ENCODE measurements around the gene AMPD2.
"Not testable (repeated sequence)": the region's sequence is repeated elsewhere in the genome, so short reads cannot be mapped to it uniquely, and the experiment has no call there.

The AMPD2 gene

DNA sequence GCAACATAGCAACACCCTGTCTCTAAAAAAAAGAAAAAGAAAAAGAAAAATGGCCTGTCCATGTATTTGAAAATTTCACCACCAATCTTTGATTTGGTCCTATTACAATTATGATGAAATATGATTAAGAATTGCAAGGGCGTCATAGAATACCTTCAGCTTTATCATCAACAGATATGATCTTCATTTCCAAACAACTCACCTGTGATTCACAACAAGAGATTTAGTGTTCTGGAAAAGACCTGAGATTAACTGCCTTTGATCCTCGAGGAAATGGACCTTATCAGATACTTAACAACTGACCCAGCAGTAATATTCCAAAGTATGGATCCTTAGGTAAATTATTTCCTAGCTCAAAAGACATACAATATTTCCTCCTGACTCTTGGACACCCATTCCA lies 32.8 kb downstream of the AMPD2 start:
- DNase-seq (ENCODE audit: low spot score) = no peak

GRCh38 chr1:109653306-109653705 lies 33.7 kb downstream of the AMPD2 start:
- no peak for DNase-seq (ENCODE audit: low spot score)

GRCh38 chr1:109654519-109654918 lies 34.9 kb downstream of the AMPD2 start:
- DNase-seq (ENCODE audit: low spot score) = no peak

DNA sequence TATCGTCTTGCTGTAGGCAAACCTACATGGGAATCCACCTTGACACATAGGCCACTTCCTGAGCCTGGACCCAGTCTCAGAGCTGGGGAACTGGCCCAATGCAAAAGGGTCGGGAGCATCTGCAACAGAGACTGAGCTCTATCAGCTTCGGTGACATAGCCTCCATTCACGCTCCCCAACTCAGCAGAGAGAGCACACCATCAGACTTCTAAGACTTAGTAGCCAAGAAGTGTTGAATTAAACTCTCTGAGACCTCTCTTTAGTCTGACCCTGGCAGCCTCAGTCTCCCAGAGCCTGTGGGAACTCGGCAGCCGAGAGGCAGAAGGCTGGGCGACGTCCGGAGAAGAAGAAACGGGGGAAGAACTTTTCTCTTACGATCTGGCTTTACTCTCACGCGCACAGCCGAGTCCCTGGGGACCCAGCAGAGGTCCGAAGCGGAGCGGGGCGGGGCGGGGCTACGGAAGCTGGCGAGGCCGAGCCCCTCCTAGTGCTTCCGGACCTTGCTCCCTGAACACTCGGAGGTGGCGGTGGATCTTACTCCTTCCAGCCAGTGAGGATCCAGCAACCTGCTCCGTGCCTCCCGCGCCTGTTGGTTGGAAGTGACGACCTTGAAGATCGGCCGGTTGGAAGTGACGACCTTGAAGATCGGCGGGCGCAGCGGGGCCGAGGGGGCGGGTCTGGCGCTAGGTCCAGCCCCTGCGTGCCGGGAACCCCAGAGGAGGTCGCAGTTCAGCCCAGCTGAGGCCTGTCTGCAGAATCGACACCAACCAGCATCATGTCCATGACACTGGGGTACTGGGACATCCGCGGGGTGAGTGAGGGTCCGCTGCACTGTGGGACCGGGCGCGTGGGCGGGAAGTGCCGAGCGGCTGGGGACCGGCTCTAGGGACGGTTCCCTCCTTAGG lies 36.2 kb downstream of the AMPD2 start, which contains the start of gene GSTM4:
GSTM4 (plus strand) TSS at position 485 of the 905 bp plus-strand sequence; CDS start at position 776, 291 bp downstream.
- DNase-seq (ENCODE audit: low spot score) = peak; percentile 53

DNA sequence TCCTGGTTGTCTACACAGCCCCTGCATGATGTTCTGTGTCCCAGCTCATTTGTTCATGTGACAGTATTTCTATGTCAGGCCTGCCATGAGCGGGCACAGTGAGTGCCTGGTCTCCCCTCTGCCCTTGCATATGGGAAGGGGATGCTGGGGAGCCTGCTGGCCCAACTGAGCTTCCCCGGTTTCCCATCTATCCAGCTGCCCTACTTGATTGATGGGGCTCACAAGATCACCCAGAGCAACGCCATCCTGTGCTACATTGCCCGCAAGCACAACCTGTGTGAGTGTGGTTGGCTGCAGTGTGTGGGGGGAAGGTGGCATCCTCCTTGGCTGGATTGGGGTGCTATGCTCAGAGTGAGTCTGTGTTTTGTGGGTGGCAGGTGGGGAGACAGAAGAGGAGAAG lies 37.8 kb downstream of the AMPD2 start:
- DNase-seq (ENCODE audit: low spot score) = no peak

- no peak for DNase-seq (ENCODE audit: low spot score)
Observed at GRCh38 chr1:109657970-109658369, 38.3 kb downstream of the AMPD2 start.

DNA sequence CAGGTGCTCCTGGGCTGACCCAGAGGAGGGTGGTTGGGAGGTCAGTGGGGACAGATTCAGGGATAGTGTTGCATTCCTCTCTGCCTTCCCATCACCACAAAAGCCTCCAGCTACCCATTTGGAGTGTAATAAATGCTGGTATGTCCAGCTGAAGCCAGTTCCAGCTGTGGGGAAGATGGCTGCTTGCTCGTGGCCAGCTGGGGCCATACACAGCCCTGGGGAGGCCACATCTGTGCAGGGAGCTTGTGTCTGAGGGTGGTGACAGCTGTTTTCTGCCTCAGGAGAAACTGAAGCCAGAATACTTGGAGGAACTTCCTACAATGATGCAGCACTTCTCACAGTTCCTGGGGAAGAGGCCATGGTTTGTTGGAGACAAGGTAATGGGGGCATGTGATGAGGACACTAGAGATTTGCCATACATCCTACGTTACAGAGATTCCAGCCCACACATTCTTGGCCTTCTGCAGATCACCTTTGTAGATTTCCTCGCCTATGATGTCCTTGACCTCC lies 39.0 kb downstream of the AMPD2 start:
- DNase-seq (ENCODE audit: low spot score) = no peak

GRCh38 chr1:109659145-109659544 lies 39.5 kb downstream of the AMPD2 start:
- no peak for DNase-seq (ENCODE audit: low spot score)

DNA sequence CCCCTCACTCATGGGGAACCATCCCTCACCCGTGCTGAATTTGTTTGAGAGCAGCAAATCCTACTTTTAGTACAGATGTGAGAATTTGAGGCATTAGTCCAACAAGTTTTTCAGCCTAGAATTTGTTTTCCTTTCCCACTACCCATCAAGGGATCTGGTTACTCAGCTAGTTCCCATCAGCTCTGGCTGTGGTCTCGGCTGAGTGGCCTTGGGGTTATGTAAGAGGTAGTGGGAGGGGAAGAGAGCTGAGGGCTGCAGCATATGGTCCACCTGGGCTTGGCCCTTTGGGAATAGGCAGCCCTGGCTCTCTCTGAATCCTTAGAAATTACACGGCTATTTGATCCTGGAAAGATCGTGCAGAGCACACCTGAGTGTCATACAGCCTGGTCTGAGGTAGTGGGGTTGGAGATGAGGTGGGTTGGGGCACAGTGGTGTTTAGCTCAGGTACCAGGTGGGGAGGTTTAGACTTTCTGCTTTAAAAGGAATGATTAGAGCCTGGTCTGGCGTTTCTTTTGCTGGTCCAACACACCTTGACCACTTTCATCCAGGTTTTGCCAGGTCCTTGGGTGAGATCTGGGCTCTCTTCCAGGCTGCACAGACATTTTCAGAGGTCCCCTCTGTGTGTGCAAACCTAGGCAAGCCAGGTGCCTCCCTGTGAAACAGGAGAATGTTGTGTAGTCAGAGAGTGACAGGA lies 40.5 kb downstream of the AMPD2 start:
- DNase-seq (ENCODE audit: low spot score) = no peak

DNA sequence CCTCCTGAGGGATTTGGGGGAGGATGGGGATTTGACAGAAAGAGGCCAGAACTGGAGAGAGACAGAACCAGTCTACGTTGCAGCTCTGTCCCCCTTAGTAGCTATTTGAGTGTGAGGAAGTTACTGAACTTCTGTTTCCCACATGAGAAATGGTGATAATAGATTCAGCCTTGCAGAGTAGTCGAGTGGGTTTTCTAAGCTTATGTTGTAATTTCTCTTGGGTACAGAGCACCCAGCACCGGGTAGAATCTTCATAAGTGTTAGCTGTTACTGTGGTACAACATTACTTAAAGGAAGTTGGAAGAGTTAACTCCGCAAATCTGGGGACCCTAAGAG lies 41.0 kb downstream of the AMPD2 start:
- DNase-seq (ENCODE audit: low spot score) = not testable (repeated sequence)

DNA sequence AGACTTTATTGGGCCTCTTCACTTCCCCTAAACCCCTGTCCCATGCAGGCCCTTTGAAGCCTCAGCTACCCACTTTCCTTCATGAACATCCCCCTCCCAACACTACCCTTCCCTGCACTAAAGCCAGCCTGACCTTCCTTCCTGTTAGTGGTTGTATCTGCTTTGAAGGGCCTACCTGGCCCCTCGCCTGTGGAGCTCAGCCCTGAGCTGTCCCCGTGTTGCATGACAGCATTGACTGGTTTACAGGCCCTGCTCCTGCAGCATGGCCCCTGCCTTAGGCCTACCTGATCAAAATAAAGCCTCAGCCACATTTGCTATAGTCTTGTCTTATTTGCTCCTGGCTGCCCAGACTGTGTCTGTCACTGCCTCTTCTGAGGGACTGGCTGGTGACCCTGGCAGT lies 41.8 kb downstream of the AMPD2 start:
- no peak for DNase-seq (ENCODE audit: low spot score)

GRCh38 chr1:109664671-109665070 lies 45.0 kb downstream of the AMPD2 start:
- no peak for DNase-seq (ENCODE audit: low spot score)

DNA sequence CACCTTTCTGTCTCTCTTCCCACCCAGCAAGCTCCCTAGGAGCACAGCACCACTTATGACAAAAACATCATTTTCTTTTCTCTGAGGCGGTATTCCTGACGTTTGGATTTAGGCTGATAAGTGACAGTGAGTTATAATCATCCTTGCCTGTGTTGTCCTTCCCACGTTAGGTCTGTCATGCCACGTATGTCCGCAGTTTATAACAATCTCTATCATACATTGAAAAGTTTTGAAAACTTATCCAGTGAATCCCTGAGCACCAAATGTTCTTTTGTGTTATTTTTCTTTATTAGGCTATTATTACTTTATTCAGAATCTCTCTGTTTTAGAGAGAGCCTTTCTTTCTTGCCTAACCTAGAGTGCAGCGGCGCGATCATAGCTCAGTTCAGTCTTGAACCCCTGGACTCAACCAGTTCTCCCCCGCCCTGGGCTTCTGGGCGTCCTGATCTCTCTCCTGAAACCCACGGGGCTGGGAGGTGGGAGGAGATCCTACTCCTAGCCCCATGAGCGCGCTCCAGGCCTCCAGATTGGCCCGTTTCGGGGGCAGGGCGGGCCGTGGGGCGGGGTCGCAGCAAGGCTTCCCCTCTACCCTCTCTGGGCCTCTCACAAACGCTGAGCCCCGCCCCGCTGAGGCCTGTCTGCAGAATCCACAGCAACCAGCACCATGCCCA lies 48.0 kb downstream of the AMPD2 start, which contains the start of gene GSTM2:
GSTM2 (plus strand) TSS at position 606 of the 671 bp plus-strand sequence; CDS start at position 665, 59 bp downstream.
- DNase-seq (ENCODE audit: low spot score) = peak; percentile 82

- no peak for DNase-seq (ENCODE audit: low spot score)
Observed at GRCh38 chr1:109668123-109668775, 48.6 kb downstream of the AMPD2 start.

GRCh38 chr1:109669246-109669948 lies 49.8 kb downstream of the AMPD2 start:
- no peak for DNase-seq (ENCODE audit: low spot score)

DNA sequence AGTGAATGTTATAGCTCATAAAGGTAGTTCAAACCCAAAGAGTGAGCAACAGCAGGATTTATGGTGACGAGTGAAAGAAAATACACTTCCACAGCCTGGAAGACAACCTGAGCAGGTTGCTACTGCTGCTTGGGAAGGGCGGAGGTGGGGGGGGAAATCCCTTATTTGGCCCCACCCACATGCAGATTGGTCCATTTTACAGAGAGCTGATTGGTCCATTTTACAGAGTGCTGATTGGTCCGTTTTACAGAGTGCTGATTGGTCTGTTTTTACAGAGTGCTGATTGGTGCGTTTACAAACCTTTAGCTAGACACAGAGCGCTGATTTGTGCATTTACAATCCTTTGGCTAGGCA lies 50.3 kb downstream of the AMPD2 start:
- DNase-seq (ENCODE audit: low spot score) = not testable (repeated sequence)

DNA sequence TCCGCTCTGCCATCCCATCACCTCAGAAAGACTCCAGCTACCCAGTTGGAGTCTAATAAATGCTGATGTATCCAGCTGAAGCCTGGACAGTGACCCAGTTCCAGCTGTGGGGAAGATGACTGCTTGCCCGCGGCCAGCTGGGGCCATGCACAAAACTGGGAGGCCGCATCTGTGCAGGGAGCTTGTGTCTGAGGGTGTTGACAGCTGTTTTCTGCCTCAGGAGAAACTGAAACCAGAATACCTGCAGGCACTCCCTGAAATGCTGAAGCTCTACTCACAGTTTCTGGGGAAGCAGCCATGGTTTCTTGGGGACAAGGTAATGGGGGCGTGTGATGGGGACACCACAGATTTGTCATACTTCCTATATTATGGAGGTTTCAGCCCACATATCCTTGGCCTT lies 51.4 kb downstream of the AMPD2 start:
- no peak for DNase-seq (ENCODE audit: low spot score)

DNA sequence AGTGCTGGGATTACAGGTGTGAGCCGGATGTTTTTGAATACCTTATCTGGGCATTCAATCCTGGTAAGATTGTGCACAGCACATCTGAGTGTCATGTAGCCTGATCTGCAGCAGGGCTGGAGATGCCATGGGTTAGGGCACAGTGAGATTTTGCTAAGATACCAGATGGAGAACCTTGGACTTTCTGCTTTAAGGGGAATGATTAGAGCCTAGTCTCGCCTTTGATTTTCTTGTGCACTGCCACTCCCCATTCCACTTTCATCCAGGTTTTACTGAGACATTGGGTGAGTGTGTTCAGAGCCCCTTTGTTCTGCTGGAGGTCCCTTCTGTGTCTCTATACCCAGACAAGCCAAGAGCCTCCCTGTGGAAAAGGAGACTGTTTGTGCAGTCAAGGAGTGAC lies 54.2 kb downstream of the AMPD2 start:
- not testable (repeated sequence) for DNase-seq (ENCODE audit: low spot score)

GRCh38 chr1:109676683-109677381 lies 57.2 kb downstream of the AMPD2 start:
- not testable (repeated sequence) for DNase-seq (ENCODE audit: low spot score)

GRCh38 chr1:109677459-109677858 lies 57.8 kb downstream of the AMPD2 start:
- no peak for DNase-seq (ENCODE audit: low spot score)

GRCh38 chr1:109678637-109679036 lies 59.0 kb downstream of the AMPD2 start:
- DNase-seq (ENCODE audit: low spot score) = not testable (repeated sequence)
